K562 (cell line): ENCODE results near the gene OSGIN1. TPM values are rescaled to one million over a fixed set of nuclear protein-coding genes. Genes with fewer than 3 reads are reported as not detected.

Experiments
- HMGN3 ChIP-seq: IDR thresholded peaks from 2 replicates; pipeline ENCODE4 v1.6.1; 2011; ENCODE audit warnings: borderline replicate concordance, low read depth, mild to moderate bottlenecking, mixed read lengths, low read length; ENCODE audit not compliant: insufficient read length; ENCODE audit errors: extremely low read depth
- NRF1 ChIP-seq, 2 experiments: fragments of 450-650 bp; IDR thresholded peaks in 1 of 2; conservative IDR thresholded peaks in 1 of 2; 2 replicates each; pipeline ENCODE4 v1.6.1; 2014; ENCODE audit warnings: mild to moderate bottlenecking in 2 of 2
- SAP30 ChIP-seq: fragments of 200-600 bp; sonication (generic); IDR thresholded peaks from 2 replicates; pipeline ENCODE4 v1.6.1; 2012; ENCODE audit warnings: borderline replicate concordance, low read depth, mild to moderate bottlenecking, moderate library complexity, low read length, control low read depth, inconsistent platforms; ENCODE audit not compliant: insufficient read depth, poor library complexity, severe bottlenecking
- XRCC3 ChIP-seq: fragments of 450-650 bp; IDR thresholded peaks from 2 replicates; pipeline ENCODE4 v1.6.1; 2017; ENCODE audit warnings: mild to moderate bottlenecking, moderate library complexity
- ZKSCAN3 ChIP-seq: fragments of 250-450 bp; sonication (Bioruptor Pico); IDR thresholded peaks from 2 replicates; pipeline ENCODE4 v1.4.0; 2020
- polyA plus RNA-seq, 8 experiments: library from polyadenylated mRNA; depleted of rRNA in 4 of 8; stranded (reverse) in 5 of 8; unstranded in 3 of 8; fragments of >200 nt; fragmentation: Nextera tagmentation in 2 of 8; fragmentation: Illumina TruSeq in 1 of 8; extraction: Ambion mirVana in 2 of 8; extraction: Trizol in 1 of 8; gene quantifications; 2 replicates each; pipeline versions ENCODE4 v1.2.1 to v1.2.3, GENCODE V29; 2011 to 2014; ENCODE audit warnings: inconsistent platforms in 1 of 8, missing spikeins in 1 of 8
- total RNA-seq, 7 experiments: library from RNA; depleted of rRNA in 6 of 7; stranded (reverse); fragments of >200 nt in 6 of 7; fragmentation: Illumina TruSeq in 2 of 7; extraction: Trizol in 2 of 7; gene quantifications; 2 replicates each; pipeline versions ENCODE4 v1.2.1 to v1.2.3, GENCODE V29; 2011 to 2021; ENCODE audit warnings: low replicate concordance in 1 of 7
- TF ChIP-seq, protein P1 (sequence below), 2 experiments: fragments of 450-650 bp; formaldehyde crosslinking in 1 of 2; IDR thresholded peaks; 2 replicates each; pipeline versions ENCODE4 v1.4.0 to v1.6.1; 2014 to 2020; ENCODE audit warnings: mild to moderate bottlenecking in 2 of 2, borderline replicate concordance in 1 of 2, low read depth in 1 of 2
- TF ChIP-seq, protein P2 (sequence below), 2 experiments: fragments of 450-650 bp in 1 of 2; sonication (generic) in 1 of 2; formaldehyde crosslinking in 1 of 2; IDR thresholded peaks; 2 replicates each; pipeline versions ENCODE4 v1.7.1 to v1.9.0; 2016 to 2022; ENCODE audit warnings: inconsistent platforms in 1 of 2, mild to moderate bottlenecking in 1 of 2, missing genetic modification reagents in 1 of 2

Gene OSGIN1
- total and polyA plus RNA-seq, 9 of the 15 experiments (the other 6 are each of a cell fraction or from before 2014, with no cell fraction given), result 0.03 to 3.6 (median 1.6) TPM

DNA sequence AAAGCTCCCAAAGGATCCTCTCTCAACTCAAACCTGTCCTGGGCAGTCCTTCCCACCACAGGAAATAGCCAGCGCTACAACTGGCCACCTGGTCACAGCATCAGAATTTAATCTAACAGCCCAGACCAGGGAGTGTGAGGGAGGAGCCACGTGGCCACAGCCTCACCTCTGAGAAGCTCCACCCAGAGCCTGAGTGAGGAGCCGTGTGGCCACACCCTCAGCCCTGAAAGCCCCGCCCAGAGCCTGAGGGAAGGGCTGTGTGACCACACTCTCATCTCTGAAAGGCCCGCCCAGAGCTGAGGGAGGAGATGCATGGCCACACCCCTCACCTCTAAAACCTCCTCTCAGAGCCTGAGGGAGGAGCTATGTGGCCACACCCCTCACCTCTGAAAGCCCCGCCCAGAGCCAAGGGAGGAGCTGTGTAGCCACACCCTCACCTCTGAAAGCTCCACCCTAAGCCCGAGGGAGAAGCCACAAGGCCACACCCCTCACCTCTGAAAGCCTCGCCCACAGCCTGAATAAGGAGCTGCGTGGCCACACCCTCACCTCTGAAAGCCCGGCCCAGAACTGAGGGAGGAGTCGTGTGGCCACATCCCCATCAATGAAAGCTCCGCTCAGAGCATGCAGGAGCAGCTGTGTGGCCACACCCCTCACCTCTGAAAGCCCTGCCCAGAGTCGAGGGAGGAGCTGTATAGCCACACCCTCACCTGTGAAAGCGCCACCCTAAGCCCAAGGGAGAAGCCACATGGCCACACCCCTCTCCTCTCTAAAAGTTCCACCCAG lies 60.9 kb downstream of the OSGIN1 start (continued):
- no peak for TF ChIP-seq SAP30
- TF ChIP-seq, protein P1, sequence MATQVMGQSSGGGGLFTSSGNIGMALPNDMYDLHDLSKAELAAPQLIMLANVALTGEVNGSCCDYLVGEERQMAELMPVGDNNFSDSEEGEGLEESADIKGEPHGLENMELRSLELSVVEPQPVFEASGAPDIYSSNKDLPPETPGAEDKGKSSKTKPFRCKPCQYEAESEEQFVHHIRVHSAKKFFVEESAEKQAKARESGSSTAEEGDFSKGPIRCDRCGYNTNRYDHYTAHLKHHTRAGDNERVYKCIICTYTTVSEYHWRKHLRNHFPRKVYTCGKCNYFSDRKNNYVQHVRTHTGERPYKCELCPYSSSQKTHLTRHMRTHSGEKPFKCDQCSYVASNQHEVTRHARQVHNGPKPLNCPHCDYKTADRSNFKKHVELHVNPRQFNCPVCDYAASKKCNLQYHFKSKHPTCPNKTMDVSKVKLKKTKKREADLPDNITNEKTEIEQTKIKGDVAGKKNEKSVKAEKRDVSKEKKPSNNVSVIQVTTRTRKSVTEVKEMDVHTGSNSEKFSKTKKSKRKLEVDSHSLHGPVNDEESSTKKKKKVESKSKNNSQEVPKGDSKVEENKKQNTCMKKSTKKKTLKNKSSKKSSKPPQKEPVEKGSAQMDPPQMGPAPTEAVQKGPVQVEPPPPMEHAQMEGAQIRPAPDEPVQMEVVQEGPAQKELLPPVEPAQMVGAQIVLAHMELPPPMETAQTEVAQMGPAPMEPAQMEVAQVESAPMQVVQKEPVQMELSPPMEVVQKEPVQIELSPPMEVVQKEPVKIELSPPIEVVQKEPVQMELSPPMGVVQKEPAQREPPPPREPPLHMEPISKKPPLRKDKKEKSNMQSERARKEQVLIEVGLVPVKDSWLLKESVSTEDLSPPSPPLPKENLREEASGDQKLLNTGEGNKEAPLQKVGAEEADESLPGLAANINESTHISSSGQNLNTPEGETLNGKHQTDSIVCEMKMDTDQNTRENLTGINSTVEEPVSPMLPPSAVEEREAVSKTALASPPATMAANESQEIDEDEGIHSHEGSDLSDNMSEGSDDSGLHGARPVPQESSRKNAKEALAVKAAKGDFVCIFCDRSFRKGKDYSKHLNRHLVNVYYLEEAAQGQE (IDR thresholded peaks at IDR 0.05; ENCODE audit: borderline replicate concordance), result peak; percentile 77
- TF ChIP-seq, protein P1 (CRISPR knock-in tag; IDR thresholded peaks at IDR 0.05; ENCODE audit: low read depth), result no peak
- no peak for TF ChIP-seq ZKSCAN3 (CRISPR knock-in tag)
- TF ChIP-seq XRCC3, result no peak
- TF ChIP-seq, protein P2, sequence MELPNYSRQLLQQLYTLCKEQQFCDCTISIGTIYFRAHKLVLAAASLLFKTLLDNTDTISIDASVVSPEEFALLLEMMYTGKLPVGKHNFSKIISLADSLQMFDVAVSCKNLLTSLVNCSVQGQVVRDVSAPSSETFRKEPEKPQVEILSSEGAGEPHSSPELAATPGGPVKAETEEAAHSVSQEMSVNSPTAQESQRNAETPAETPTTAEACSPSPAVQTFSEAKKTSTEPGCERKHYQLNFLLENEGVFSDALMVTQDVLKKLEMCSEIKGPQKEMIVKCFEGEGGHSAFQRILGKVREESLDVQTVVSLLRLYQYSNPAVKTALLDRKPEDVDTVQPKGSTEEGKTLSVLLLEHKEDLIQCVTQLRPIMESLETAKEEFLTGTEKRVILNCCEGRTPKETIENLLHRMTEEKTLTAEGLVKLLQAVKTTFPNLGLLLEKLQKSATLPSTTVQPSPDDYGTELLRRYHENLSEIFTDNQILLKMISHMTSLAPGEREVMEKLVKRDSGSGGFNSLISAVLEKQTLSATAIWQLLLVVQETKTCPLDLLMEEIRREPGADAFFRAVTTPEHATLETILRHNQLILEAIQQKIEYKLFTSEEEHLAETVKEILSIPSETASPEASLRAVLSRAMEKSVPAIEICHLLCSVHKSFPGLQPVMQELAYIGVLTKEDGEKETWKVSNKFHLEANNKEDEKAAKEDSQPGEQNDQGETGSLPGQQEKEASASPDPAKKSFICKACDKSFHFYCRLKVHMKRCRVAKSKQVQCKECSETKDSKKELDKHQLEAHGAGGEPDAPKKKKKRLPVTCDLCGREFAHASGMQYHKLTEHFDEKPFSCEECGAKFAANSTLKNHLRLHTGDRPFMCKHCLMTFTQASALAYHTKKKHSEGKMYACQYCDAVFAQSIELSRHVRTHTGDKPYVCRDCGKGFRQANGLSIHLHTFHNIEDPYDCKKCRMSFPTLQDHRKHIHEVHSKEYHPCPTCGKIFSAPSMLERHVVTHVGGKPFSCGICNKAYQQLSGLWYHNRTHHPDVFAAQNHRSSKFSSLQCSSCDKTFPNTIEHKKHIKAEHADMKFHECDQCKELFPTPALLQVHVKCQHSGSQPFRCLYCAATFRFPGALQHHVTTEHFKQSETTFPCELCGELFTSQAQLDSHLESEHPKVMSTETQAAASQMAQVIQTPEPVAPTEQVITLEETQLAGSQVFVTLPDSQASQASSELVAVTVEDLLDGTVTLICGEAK (IDR thresholded peaks at IDR 0.05), result no peak
- TF ChIP-seq, protein P2 (CRISPR knock-in tag; IDR thresholded peaks at IDR 0.05), result no peak
- TF ChIP-seq NRF1 (conservative IDR thresholded peaks at IDR 0.05 in 1 of 2, IDR thresholded peaks at IDR 0.05 in 1 of 2), result peak; percentile 91 to 92
- peak; percentile 26 for TF ChIP-seq HMGN3
